T-helper 22 cell (primary cell): Measurements from ENCODE around the gene SLFNL1.
A peak's percentile ranks its signal among the peaks of the same experiment; 100 is the strongest.

Experiments used
- DNase-seq: peaks from one replicate; pipeline ENCODE4 v3.0.0-alpha.2; 2020; ENCODE audit warnings: low read depth

The SLFNL1 gene

DNA sequence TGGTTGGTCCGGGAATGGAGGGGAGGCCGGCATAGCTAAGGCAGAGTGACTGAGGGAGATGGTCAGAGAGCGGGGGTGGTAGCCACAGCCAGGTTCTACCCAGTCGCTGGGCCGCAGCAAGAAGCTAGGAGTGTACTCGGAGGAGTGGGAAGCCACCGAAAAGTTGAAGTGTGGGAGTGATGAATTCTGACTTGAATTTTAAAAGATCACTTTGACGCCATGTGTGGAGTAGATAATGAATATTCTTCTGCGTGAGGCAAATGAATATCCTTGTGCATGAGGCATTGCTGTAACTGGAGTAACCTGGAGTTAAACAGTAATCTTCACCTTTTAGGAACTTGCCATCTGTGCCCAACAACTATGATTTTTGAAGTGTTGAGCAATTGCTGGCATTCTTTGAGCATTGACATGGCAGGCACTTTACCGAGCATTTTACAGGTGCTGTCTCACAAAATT, 35.2 kb downstream of the SLFNL1 start:
- no peak for DNase-seq

GRCh38 chr1:40985875-40986274, 35.6 kb downstream of the SLFNL1 start:
- DNase-seq, result no peak

- DNase-seq, result no peak
Measured at GRCh38 chr1:40985161-40985560, 36.4 kb downstream of the SLFNL1 start.

- DNase-seq, result no peak
Measured at GRCh38 chr1:40984531-40984930, 37.0 kb downstream of the SLFNL1 start.

DNA sequence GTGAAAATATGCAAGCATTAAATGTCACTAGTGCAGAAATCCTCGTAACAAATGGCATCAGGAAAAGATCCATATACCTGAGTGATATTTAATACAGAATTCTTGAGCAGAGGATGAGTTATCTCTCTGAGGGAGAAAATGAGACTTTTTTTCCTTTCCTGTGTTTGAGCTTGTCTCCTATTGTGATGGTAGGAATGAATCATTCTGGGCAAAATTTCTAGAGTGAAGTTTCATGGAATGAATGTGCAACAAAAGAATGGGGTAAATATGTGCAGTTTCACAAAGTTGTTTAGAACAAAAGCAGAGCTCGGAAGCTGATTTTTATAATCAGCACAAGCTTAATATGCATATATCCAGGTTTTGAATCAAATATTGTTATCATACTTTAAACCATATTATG, 37.5 kb downstream of the SLFNL1 start:
- DNase-seq, result no peak

DNA sequence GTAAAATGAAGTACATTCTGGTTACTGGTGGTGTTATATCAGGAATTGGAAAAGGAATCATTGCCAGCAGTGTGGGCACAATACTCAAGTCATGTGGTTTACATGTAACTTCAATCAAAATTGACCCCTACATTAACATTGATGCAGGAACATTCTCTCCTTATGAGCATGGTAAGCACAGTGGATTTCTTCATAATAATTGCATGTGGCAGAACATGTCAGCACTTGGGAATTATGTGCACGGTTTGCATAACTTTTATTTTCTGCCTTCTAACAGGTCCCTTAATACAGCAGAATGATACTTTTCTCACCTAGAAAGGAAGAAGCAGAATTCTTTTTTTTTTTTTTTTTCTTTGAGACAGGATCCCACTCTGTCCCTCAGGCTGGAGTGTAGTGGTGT, 38.2 kb downstream of the SLFNL1 start:
- no peak for DNase-seq

DNA sequence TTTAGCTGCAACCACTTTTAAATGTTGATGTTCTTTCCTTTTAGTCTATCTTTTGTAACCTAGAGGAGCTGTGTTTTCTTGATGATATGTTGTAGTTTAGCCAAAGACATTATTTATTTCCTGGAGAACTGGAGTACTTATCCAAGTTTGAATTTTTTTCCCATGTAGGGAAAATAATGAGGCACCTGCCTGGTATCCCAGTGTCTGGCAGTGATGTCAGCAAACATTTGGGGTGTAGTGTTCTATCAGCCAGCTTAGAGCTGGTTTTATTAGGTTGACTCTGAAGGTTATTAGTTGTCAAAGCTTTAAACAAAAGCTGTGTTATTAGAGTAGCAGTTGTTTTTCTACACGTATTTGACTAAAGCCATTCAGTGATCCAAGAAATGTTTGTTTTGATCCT, 38.8 kb downstream of the SLFNL1 start:
- DNase-seq, result no peak

DNA sequence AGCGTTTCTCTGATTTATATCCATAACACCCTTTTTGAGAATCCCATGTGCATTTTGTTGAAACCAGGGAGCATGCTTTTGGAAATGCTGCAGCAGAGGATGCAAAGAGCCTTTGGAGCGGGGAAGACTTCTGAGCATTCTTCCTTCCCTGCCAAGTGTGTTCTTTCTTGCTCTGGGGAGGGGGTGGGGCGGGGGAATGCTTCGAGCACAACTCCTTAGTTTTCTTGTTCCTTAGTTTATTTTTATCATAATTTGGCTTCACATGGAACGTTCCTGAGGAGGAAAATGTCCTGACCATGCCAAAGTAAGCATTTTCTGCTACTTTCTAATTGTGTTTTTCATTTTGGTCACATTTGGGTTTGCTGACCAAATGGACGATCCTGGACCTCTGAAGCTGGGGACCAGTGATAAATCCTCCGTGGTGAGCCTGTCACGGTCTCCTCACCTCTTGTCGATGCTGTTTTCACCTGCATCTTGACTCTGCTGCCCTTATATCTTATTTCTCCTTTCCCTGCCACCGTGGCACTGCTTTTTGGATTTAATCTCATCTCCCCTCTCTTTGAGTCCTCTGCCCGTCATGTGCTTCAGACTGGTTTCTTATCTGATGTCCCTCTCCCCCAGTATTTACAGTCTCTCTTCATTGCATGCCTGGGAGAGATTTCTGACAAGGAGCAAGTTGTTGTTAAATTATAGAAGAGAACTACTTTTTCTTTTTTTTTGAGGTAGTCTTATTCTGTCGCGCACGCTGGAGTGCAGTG, 39.7 kb downstream of the SLFNL1 start:
- DNase-seq, result no peak

- DNase-seq, result no peak
Measured at GRCh38 chr1:40980453-40981121, 40.9 kb downstream of the SLFNL1 start.

- DNase-seq, result peak; percentile 14
Measured at GRCh38 chr1:40980068-40980452, 41.5 kb downstream of the SLFNL1 start.

- peak; percentile 89 for DNase-seq
Measured at GRCh38 chr1:40979241-40980067, 42.1 kb downstream of the SLFNL1 start, which contains the start of gene CTPS1. Gene CTPS1 (plus strand): TSS chr1:40979696. CDS start chr1:40983291, 3,595 bp downstream.

DNA sequence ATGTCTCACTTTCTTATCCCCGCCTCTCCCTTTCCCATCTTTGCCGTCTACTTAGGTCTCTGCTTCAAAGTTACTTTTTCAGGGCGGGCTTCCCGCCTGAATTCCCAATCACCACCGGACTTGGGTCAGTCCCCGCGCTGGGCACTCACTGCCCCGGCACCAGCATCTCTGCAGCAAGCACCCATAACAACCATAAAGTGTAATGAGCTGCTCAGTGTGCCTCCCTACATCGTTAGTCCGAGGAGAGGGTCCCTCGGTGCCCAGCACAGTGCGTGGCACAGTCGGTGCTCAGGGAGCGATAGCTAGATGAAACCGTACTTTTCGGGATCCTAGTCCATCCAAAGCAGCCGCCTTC, 42.7 kb downstream of the SLFNL1 start:
- no peak for DNase-seq

DNA sequence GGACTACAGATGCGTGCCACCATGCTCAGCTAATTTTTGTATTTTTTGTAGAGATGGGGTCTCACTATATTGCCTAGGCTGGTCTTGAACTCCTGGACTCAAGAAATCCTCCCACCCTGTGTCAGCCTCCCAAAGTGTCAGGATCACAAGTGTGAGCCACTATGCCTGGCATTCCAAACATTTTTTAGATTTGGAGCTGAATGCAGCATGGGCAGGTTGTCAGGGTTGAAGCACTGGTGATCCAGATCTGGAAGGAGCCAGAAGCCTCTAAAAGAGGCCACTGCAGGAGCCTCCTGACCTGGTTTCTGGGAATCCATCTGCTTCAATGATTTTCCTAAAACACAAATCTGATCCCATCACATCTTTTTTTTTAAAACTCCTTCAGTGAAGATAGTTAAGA, 43.8 kb downstream of the SLFNL1 start:
- no peak for DNase-seq

DNA sequence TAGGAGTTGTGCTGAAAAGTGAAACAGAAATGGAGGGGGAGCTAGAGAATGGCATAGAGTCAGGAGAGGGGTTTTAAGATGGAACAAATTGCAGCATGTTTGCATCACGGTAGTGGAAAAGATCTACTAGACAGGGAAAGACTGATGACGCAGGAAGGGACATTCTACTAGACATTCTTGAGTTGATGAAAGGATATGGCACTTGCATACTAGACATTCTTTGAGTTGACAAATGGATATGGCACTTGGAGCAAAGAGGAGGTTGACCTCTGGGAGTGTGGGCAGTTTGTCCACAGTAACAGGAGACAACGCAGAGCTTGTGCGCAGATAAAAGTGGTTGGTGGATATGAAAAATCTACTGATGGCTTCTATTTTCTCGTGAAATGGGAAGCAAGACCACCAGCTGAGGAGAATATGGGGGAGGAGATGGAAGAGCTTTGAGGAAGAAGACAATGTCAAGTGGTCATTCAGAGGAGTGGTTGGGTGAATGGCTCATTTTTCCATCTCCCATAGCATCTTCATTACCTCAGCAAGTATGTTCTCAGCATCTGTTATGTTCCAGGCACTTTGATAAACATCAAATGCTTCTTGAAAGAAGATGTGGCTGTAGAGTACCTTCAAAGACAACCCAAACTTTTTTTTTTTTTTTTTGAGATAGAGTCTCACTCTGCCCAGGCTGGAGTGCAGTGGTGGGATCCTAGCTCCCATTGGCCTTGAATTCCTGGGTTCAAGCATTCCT, 44.4 kb downstream of the SLFNL1 start:
- no peak for DNase-seq

DNA sequence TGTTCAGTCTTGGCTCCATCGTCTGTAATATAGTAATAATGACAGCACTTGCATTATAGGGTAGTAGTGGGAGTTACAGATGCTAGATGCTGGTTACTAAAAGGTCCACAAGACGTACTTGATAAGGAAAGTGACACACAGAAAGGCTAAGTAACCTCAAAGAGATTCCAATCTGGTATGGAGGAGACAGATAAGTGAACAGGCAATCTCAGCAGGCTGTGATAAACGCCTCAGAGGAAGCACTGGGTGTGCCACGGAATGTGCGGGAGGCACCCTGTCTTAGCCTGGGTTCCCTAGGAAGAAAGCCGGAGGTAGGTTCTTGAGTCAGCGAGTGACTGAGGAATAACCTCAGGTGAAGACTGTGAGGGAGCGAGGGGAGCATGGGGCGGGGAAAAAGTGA, 46.6 kb downstream of the SLFNL1 start:
- no peak for DNase-seq

- no peak for DNase-seq
Measured at GRCh38 chr1:40973912-40974311, 47.6 kb downstream of the SLFNL1 start.

DNA sequence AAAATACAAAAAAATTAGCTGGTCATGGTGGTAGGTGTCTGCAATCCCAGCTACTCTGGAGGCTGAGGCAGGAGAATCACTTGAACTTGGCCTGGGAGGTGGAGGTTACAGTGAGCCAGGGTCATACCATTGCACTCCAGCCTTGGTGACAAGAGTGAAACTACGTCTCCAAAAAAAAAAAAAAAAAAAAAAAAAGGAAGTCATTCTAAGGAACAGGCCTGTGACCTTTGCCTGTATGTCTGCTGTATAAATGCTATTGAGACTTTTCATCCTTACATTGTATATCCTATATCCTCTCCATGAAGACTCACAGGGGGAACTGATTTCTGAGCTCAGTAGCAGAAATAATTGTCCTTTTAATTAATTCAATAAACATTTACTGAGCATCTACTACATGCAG, 49.6 kb downstream of the SLFNL1 start:
- DNase-seq, result no peak

DNA sequence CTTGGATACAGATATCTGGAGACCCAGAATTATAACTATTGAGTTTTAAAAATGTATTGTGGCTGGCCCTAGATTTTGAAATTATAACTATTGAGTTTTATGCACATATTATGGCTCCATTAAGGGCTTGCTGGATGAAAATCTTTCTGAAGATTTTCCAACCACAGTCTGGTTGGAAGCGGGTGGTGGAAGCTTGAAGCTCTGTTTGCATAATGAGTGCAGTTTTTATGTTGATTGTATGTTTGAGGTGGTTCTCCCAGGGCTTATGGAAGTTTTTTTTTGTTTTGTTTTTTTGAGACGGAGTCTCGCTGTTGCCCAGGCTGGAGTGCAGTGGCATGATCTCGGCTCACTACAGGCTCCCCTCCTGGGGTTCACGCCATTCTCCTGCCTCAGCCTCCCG, 52.1 kb downstream of the SLFNL1 start:
- DNase-seq, result no peak

- DNase-seq, result no peak
Measured at GRCh38 chr1:40966417-40966816, 55.1 kb downstream of the SLFNL1 start.
